ENCODE data around the gene CYP3A5. TPM values are rescaled to one million over a fixed set of nuclear protein-coding genes. Genes with fewer than 3 reads are reported as not detected.
"Not testable (repeated sequence)": the region's sequence is repeated elsewhere in the genome, so short reads cannot be mapped to it uniquely, and the experiment has no call there.

The CYP3A5 gene
- total and polyA plus RNA-seq, 2 of the 8 experiments (the other 6 are each of a cell fraction or from before 2014, with no cell fraction given) = 0.06 TPM; not detected in 1

- H3K36me3 ChIP-seq (ENCODE audit: control insufficient read depth in 2 of 4, insufficient read depth in 4 of 4, low read length in 3 of 4); H3K27ac ChIP-seq (ENCODE audit: low read depth, low read length); H3K79me2 ChIP-seq (ENCODE audit: control insufficient read depth in 1 of 2, insufficient read depth in 2 of 2, low read length in 2 of 2); FAIRE-seq; H3K79me1 ChIP-seq (ENCODE audit: low read depth, low read length); H3K18ac ChIP-seq (ENCODE audit: extremely low read depth, low read length); H3K9ac ChIP-seq (replicated peaks in 1 of 4; ENCODE audit: extremely low read depth in 1 of 4, low read depth in 3 of 4, low read length in 3 of 4); H4K91ac ChIP-seq (replicated peaks; ENCODE audit: insufficient read length, low read length); H3K27me3 ChIP-seq (replicated peaks in 1 of 4; ENCODE audit: control insufficient read depth in 3 of 4, extremely low read depth in 1 of 4, insufficient read depth in 3 of 4, low read length in 3 of 4); H3K14ac ChIP-seq (ENCODE audit: insufficient read length); H2AFZ ChIP-seq (ENCODE audit: low read length); H3K23ac ChIP-seq (ENCODE audit: insufficient read length); H2BK20ac ChIP-seq (ENCODE audit: low read length); H4K8ac ChIP-seq (ENCODE audit: extremely low read depth, insufficient read depth, low read length); H3K4me2 ChIP-seq (ENCODE audit: insufficient read depth in 1 of 2, low read depth in 2 of 2, low read length in 2 of 2); H2BK15ac ChIP-seq (ENCODE audit: low read length); H3K23me2 ChIP-seq (ENCODE audit: low read depth, low read length); POLR2A ChIA-PET (ENCODE audit: partially characterized antibody); DNase-seq (ENCODE audit: low read depth in 1 of 2, low spot score in 2 of 2); H4K20me1 ChIP-seq (replicated peaks in 1 of 2; ENCODE audit: control insufficient read depth in 1 of 2, insufficient read depth in 2 of 2, low read length in 2 of 2); H2AK5ac ChIP-seq (ENCODE audit: low read depth, low read length); CTCF ChIA-PET (ENCODE audit: partially characterized antibody); H2BK5ac ChIP-seq (ENCODE audit: low read depth, low read length); H3K4ac ChIP-seq (replicated peaks; ENCODE audit: insufficient read length, low read depth, low read length); H3K9me3 ChIP-seq (ENCODE audit: insufficient read depth in 2 of 2, low read depth in 1 of 2, low read length in 1 of 2); H2BK12ac ChIP-seq (ENCODE audit: low read depth, low read length); H3K4me3 ChIP-seq (ENCODE audit: extremely low read depth in 1 of 4, insufficient read depth in 2 of 4, low read depth in 3 of 4, low read length in 4 of 4); H4K5ac ChIP-seq (ENCODE audit: insufficient read length, low read depth, low read length); H3K56ac ChIP-seq (replicated peaks; ENCODE audit: insufficient read length, low read depth, low read length); H2BK120ac ChIP-seq (replicated peaks; ENCODE audit: low read depth, low read length): not testable (repeated sequence)
- peaks cover 3 to 13% (median 9%) of the 10 kb centered on the region in 4 experiments for H3K4me1 ChIP-seq (replicated peaks in 1 of 4; ENCODE audit: control insufficient read depth in 3 of 4, insufficient read depth in 4 of 4, low read length in 3 of 4)
- 95% methylated on average over 2 of the region's 2 CpGs; no CpG with 5 or more reads in 1 of the 2 experiments for WGBS, 2 experiments (ENCODE audit: extremely low coverage in 1 of 2, insufficient coverage in 1 of 2, insufficient read length in 1 of 2, insufficient replicate concordance in 2 of 2, low coverage in 1 of 2, low lambda C conversion rate in 2 of 2, missing lambda C conversion rate in 1 of 2)
These were observed 42.4 kb downstream of the CYP3A5 start for GRCh38 chr7:99637414-99637813.

Data from H1 (cell line).